ENCODE data around the gene TAS2R46.
A peak's percentile ranks its signal among the peaks of the same experiment; 100 is the strongest.
"Not testable (repeated sequence)": the region's sequence is repeated elsewhere in the genome, so short reads cannot be mapped to it uniquely, and the experiment has no call there.

Gene TAS2R46

DNA sequence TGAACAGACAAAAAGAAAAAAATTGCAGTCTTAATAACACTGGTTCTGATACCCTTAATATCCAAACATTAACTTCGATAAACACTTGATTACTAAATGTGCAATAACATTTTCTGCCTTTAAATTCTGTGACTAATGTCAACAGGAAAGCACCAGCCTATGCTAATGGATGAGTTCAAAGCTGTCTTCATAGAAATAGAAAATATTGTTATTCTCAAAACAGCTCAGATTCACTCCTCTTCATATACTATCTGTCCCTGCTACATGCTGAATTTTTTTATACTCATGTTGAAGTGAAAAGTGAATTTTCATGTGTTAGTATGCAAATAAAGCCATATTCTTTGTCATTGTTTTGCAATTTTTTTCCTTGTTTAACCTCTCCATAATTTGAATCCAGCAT lies 16.2 kb upstream of the TAS2R46 start:
- no peak overlapping the region for H3K9ac ChIP-seq (ENCODE audit: low read depth, low read length)
- H3K27me3 ChIP-seq (ENCODE audit: control insufficient read depth, insufficient read depth, low read length): no peaks in the 10 kb centered on the region
- H3K4me3 ChIP-seq (ENCODE audit: low read depth, low read length): no peak overlapping the region

DNA sequence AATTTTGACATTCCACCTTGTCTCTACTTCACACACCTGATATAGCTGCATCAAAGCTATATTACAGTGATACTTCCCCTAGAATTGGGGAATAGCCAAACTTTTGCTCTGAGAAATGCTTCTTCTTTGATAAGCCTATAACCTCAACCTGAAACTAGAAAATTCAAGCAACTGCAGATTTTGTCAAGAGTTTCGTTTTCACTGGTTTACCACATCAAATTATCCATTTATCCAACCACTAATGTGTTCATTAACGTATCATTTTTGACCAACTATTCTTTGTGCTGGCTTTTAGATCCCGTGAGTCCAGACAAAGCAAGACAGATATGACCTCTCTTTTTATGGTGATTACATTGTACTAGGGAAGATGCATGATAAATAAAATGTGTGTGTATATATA lies 13.5 kb upstream of the TAS2R46 start:
- H3K27ac ChIP-seq (ENCODE audit: low read depth, low read length): no peak overlapping the region
- H3K9ac ChIP-seq (ENCODE audit: low read depth, low read length): no peak overlapping the region
- H3K27me3 ChIP-seq (ENCODE audit: control insufficient read depth, insufficient read depth, low read length): no peaks in the 10 kb centered on the region
- H3K9me3 ChIP-seq (ENCODE audit: control insufficient read depth, insufficient read depth, low read length): no peaks in the 10 kb centered on the region
- H3K4me1 ChIP-seq (ENCODE audit: control insufficient read depth, insufficient read depth, low read length): peaks cover 18% of the 10 kb centered on the region
- H3K36me3 ChIP-seq (ENCODE audit: control insufficient read depth, insufficient read depth, low read length): no peaks in the 10 kb centered on the region
- H3K4me3 ChIP-seq (ENCODE audit: low read depth, low read length): no peak overlapping the region

More for the DNA sequence above, 16.2 kb upstream of the TAS2R46 start:
- Histone ChIP-seq H3K27ac (ENCODE audit: low read depth, low read length) (no peak overlapping the region), H3K36me3 (ENCODE audit: control insufficient read depth, insufficient read depth, low read length) (no peaks in the 10 kb centered on the region), H3K4me1 (ENCODE audit: control insufficient read depth, insufficient read depth, low read length) (no peaks in the 10 kb centered on the region), H3K9me3 (ENCODE audit: control insufficient read depth, insufficient read depth, low read length) (no peaks in the 10 kb centered on the region)

DNA sequence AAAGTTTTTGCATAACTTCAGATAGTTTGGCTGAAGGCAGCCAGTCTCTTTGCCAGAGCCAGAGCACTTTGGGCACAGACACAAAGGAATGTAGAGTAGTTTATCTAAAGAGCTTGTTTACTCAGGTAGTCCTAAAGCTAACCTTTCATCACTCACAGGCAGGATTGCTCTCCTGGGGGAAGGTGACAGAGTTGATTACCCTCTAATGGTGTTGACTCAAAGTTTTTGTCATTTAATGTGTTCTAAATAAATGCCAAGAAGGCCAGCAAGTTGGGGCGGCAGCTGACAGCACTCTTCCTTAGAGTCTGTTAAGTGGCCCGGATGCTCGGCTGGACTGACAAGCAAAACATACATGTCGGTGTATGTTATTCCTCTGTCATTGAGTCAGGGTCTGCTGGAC lies 9.3 kb upstream of the TAS2R46 start:
- Histone ChIP-seq H3K27me3 (ENCODE audit: control insufficient read depth, insufficient read depth, low read length) (no peaks in the 10 kb centered on the region), H3K4me1 (ENCODE audit: control insufficient read depth, insufficient read depth, low read length) (peaks cover 19% of the 10 kb centered on the region), H3K9me3 (ENCODE audit: control insufficient read depth, insufficient read depth, low read length) (no peaks in the 10 kb centered on the region), H3K4me3 (ENCODE audit: low read depth, low read length) (no peak overlapping the region), H3K9ac (ENCODE audit: low read depth, low read length) (no peak overlapping the region), H3K36me3 (ENCODE audit: control insufficient read depth, insufficient read depth, low read length) (no peaks in the 10 kb centered on the region), H3K27ac (ENCODE audit: low read depth, low read length) (peak overlapping the region; percentile 43)

DNA sequence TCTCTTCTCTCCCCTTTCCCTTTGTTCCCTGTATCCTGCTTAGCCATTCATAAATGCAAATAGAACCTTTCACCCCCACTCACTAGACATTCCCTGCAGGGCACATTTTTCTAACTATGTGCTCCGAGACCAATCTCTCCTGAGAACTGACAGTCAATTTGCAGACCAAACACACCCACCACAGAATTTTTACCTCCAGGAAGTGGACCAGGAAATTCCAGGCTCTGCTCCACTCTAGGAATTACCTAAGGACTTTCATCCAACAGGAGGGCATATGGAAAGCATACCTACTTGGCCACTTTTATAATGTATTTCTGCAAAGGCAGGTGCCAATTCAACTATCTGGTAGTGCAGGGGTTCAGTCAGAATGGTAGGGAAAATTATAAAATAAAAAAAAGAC lies 8.9 kb upstream of the TAS2R46 start:
- Histone ChIP-seq H3K27ac (ENCODE audit: low read depth, low read length) (peak overlapping the region; percentile 43), H3K36me3 (ENCODE audit: control insufficient read depth, insufficient read depth, low read length) (no peaks in the 10 kb centered on the region), H3K4me1 (ENCODE audit: control insufficient read depth, insufficient read depth, low read length) (peaks cover 19% of the 10 kb centered on the region), H3K4me3 (ENCODE audit: low read depth, low read length) (no peak overlapping the region), H3K27me3 (ENCODE audit: control insufficient read depth, insufficient read depth, low read length) (no peaks in the 10 kb centered on the region), H3K9me3 (ENCODE audit: control insufficient read depth, insufficient read depth, low read length) (no peaks in the 10 kb centered on the region), H3K9ac (ENCODE audit: low read depth, low read length) (no peak overlapping the region)

DNA sequence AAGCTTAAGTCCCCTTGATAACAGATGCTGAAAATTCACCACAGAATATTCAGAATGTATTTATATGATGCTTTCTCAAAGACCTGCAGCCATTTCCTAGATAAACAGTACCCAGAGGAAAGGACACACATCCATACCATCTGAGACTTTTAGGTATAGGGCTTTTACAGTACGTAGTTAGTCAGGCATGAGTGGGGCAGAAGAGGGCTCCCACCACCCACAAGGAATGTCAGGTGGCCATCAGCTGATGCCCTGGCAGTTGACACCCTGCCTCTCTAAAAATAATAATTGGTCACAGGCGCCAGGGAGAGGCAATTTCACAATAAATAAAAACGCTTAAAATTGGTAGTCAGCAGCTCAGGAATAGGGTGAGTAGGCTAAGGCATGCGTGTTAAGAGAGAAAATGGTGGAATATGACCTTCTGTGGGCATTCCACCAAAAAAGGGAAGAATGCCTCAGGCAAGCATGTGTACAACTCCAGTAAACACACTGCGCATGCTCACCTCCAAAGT lies 7.8 kb upstream of the TAS2R46 start:
- H3K4me3 ChIP-seq (ENCODE audit: low read depth, low read length): no peak overlapping the region

DNA sequence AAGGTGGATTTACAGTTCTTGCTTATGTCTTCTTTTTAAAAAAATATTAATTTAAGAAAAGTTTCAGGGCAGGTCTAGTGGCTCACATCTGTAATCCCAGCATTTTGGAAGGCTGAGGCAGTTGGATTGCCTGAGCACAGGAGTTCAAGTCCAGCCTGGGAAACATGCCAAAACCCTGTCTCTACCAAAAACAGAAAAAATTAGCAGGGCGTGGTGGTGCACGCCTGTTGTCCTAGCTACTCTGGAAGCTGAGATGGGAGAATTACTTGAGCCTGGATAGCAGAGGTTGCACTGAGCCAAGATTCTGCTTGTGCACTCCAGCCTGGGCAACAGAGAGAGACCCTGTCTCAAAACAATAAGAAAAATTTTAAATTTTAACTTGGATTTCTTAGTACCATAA lies 5.4 kb upstream of the TAS2R46 start:
- H3K36me3 ChIP-seq (ENCODE audit: control insufficient read depth, insufficient read depth, low read length): no peaks in the 10 kb centered on the region
- H3K27ac ChIP-seq (ENCODE audit: low read depth, low read length): no peak overlapping the region
- H3K4me1 ChIP-seq (ENCODE audit: control insufficient read depth, insufficient read depth, low read length): peaks cover 19% of the 10 kb centered on the region
- no peak overlapping the region for H3K4me3 ChIP-seq (ENCODE audit: low read depth, low read length)
- H3K27me3 ChIP-seq (ENCODE audit: control insufficient read depth, insufficient read depth, low read length): no peaks in the 10 kb centered on the region
- H3K9me3 ChIP-seq (ENCODE audit: control insufficient read depth, insufficient read depth, low read length): no peaks in the 10 kb centered on the region
- H3K9ac ChIP-seq (ENCODE audit: low read depth, low read length): no peak overlapping the region

More for the DNA sequence above, 7.8 kb upstream of the TAS2R46 start:
- Histone ChIP-seq H3K4me1 (ENCODE audit: control insufficient read depth, insufficient read depth, low read length) (peaks cover 19% of the 10 kb centered on the region), H3K27me3 (ENCODE audit: control insufficient read depth, insufficient read depth, low read length) (no peaks in the 10 kb centered on the region), H3K36me3 (ENCODE audit: control insufficient read depth, insufficient read depth, low read length) (no peaks in the 10 kb centered on the region), H3K9me3 (ENCODE audit: control insufficient read depth, insufficient read depth, low read length) (no peaks in the 10 kb centered on the region), H3K27ac (ENCODE audit: low read depth, low read length) (no peak overlapping the region), H3K9ac (ENCODE audit: low read depth, low read length) (no peak overlapping the region)

DNA sequence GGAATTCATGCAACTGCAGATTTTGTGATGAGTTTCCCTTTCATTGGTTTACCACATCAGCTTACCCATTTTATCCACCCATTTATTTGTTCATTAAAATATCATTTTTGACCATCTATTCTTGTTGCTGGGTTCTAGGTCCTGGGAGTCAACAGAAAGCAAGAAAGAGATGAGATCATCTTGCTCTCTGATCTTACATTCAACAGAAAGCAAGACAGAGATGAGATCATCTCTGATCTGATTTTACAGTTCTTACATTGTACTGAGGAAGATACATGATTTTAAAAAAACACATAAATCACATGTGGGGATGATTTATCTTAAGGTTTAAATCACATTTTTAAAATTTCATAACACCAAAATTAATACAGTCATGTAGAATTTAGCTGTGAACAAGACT lies 2.3 kb downstream of the TAS2R46 start:
- Histone ChIP-seq H3K4me1 (ENCODE audit: control insufficient read depth, insufficient read depth, low read length) (no peaks in the 10 kb centered on the region), H3K27ac (ENCODE audit: low read depth, low read length) (no peak overlapping the region), H3K9me3 (ENCODE audit: control insufficient read depth, insufficient read depth, low read length) (no peaks in the 10 kb centered on the region), H3K4me3 (ENCODE audit: low read depth, low read length) (no peak overlapping the region), H3K36me3 (ENCODE audit: control insufficient read depth, insufficient read depth, low read length) (no peaks in the 10 kb centered on the region), H3K27me3 (ENCODE audit: control insufficient read depth, insufficient read depth, low read length) (no peaks in the 10 kb centered on the region), H3K9ac (ENCODE audit: low read depth, low read length) (no peak overlapping the region)

DNA sequence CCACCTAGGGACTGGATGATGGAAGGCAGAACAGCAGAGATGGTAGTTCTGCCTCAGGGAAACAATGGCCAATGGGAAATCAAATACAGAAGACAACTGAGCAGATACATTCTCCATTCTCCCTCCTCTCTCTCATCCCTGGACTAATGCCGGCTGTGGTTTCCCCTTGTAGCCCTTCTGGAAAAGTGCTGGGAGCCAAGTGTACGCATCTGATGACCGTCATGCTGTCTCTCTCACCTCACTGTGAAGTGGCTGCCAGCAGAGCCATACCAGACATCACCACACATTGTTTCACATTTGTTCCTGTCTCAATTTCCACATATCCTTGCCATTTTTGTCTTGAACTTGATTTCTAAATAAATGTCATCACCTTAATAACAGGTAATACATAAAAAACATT lies 3.1 kb downstream of the TAS2R46 start:
- no peak overlapping the region for H3K27ac ChIP-seq (ENCODE audit: low read depth, low read length)
- no peaks in the 10 kb centered on the region for H3K36me3 ChIP-seq (ENCODE audit: control insufficient read depth, insufficient read depth, low read length)
- H3K27me3 ChIP-seq (ENCODE audit: control insufficient read depth, insufficient read depth, low read length): no peaks in the 10 kb centered on the region
- H3K9me3 ChIP-seq (ENCODE audit: control insufficient read depth, insufficient read depth, low read length): no peaks in the 10 kb centered on the region
- H3K4me3 ChIP-seq (ENCODE audit: low read depth, low read length): no peak overlapping the region
- H3K9ac ChIP-seq (ENCODE audit: low read depth, low read length): no peak overlapping the region
- no peaks in the 10 kb centered on the region for H3K4me1 ChIP-seq (ENCODE audit: control insufficient read depth, insufficient read depth, low read length)

DNA sequence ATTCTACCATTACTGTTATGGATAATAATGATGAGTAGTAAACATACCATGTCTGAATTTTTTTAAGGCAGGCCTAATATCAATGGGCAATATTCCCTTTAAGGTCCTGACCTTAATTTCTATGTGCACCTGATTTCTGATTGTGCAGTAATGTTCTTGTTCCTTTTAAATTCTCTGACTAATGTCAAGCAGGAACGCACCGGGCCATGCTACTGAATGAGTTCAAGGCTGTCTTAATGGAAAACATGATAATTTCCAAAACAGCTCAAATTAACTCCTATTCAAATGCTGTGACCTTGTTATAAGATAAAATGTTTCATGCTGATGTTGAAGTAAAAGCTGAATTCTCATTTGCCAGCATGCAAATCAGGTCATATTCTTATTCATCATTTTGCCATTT lies 6.8 kb downstream of the TAS2R46 start:
- Histone ChIP-seq H3K27ac (ENCODE audit: low read depth, low read length) (no peak overlapping the region), H3K4me1 (ENCODE audit: control insufficient read depth, insufficient read depth, low read length) (no peaks in the 10 kb centered on the region), H3K9ac (ENCODE audit: low read depth, low read length) (no peak overlapping the region), H3K9me3 (ENCODE audit: control insufficient read depth, insufficient read depth, low read length) (peaks cover 14% of the 10 kb centered on the region), H3K4me3 (ENCODE audit: low read depth, low read length) (no peak overlapping the region), H3K27me3 (ENCODE audit: control insufficient read depth, insufficient read depth, low read length) (no peaks in the 10 kb centered on the region), H3K36me3 (ENCODE audit: control insufficient read depth, insufficient read depth, low read length) (peaks cover 5% of the 10 kb centered on the region; the same call in 1 of the 2 replicates)

DNA sequence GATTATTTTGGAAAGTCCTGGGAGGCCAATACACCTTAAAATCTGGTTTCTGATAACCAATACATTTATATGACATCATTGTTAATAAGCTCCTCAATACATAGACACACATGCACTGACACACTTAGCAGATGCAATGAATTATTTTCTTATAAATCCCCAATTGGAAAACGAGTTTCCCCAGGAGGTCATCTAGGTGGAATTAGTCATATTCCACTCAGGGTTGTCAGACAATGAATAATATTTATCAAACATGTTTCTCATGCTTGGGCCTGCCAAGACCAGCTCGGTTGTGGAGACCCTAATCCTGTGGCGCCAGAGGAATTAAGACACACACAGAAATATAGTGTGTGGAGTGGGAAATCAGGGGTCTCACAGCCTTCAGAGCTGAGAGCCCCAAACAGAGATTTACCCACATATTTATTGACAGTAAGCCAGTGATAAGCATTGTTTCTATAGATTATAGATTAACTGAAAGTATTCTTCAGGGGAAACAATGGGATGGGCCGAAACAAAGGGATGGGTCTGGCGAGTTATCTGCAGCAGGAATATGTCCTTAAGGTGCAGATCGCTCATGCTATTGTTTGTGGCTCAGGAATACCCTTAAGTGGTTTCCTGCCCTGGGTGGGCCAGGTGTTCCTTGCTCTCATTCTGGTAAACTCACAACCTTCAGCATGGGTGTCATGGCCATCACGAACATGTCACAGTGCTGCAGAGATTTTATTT lies 12.1 kb downstream of the TAS2R46 start:
- Histone ChIP-seq H3K9me3 (ENCODE audit: control insufficient read depth, insufficient read depth, low read length) (peaks cover 24% of the 10 kb centered on the region), H3K36me3 (ENCODE audit: control insufficient read depth, insufficient read depth, low read length) (peaks cover 19% of the 10 kb centered on the region)
- not testable (repeated sequence) for H3K9ac ChIP-seq (ENCODE audit: low read depth, low read length); H3K27ac ChIP-seq (ENCODE audit: low read depth, low read length); H3K4me1 ChIP-seq (ENCODE audit: control insufficient read depth, insufficient read depth, low read length); H3K27me3 ChIP-seq (ENCODE audit: control insufficient read depth, insufficient read depth, low read length); H3K4me3 ChIP-seq (ENCODE audit: low read depth, low read length)

DNA sequence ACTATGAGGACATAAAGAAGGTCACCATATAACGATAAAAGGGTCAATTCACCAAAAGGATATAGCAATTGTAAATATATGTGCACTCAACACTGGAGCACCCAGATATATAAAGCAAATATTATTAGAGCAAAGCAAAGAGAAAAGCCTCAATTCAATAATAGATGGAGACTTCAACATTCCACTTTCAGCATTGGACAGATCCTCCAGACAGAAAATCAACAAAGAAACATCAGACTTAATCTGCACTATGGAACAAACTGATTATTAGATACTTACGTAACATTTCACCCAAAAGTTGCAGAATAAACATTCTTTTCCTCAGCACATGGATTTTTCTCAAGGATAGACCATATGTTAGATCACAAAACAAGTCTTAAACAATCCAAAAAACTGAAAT lies 20.7 kb downstream of the TAS2R46 start:
- H3K36me3 ChIP-seq (ENCODE audit: control insufficient read depth, insufficient read depth, low read length); H3K9me3 ChIP-seq (ENCODE audit: control insufficient read depth, insufficient read depth, low read length); H3K4me3 ChIP-seq (ENCODE audit: low read depth, low read length); H3K27me3 ChIP-seq (ENCODE audit: control insufficient read depth, insufficient read depth, low read length); H3K27ac ChIP-seq (ENCODE audit: low read depth, low read length); H3K4me1 ChIP-seq (ENCODE audit: control insufficient read depth, insufficient read depth, low read length); H3K9ac ChIP-seq (ENCODE audit: low read depth, low read length): not testable (repeated sequence)
